IMR-90 (cell line): Measurements from ENCODE around the gene PDE4B. TPM values are rescaled to one million over a fixed set of nuclear protein-coding genes. Genes with fewer than 3 reads are reported as not detected.
"Not testable (repeated sequence)": the region's sequence is repeated elsewhere in the genome, so short reads cannot be mapped to it uniquely, and the experiment has no call there.

Experiments used
- ATAC-seq: fragments of 200-7000 bp; cut with Tn5 transposase; 2 replicates; pipeline ENCODE4 v1.9.1; 2020; ENCODE audit warnings: low read depth, mild to moderate bottlenecking, moderate library complexity
- BruUV-seq: library from RNA; stranded (reverse); fragments of 400-500 nt; replicated peaks from 2 replicates; lab custom pipeline; 2021; lab: Mats Ljungman, UMichigan
- CTCF ChIA-PET: fragments of 300-600 bp; formaldehyde crosslinking; extraction: SDS; loops from one replicate; lab custom pipeline; 2021; ENCODE audit warnings: antibody characterized with exemption; lab: Yijun Ruan, JAX
- POLR2A ChIA-PET: fragments of 300-600 bp; sonication (Branson Sonifier 250); formaldehyde crosslinking; loops from one replicate; lab custom pipeline; 2022; ENCODE audit warnings: antibody characterized with exemption; ENCODE audit not compliant: unreplicated experiment; lab: Charles Lee
- DNase-seq: peaks from one replicate; pipeline ENCODE4 v3.0.0; 2013
- H2AFZ ChIP-seq: replicated peaks from 2 replicates; pipeline ENCODE3; 2013; ENCODE audit warnings: low read length, mild to moderate bottlenecking; ENCODE audit not compliant: poor library complexity
- H2AK5ac ChIP-seq: 2 replicates; pipeline ENCODE4 v1.6.1; 2013; ENCODE audit warnings: low read depth, low read length, inconsistent platforms
- H2AK9ac ChIP-seq: replicated peaks from 2 replicates; pipeline ENCODE3; 2013; ENCODE audit warnings: mild to moderate bottlenecking, low read depth, low read length, moderate library complexity; ENCODE audit not compliant: poor library complexity
- H2BK120ac ChIP-seq: 2 replicates; pipeline ENCODE4 v1.6.1; 2013; ENCODE audit warnings: low read depth, low read length, inconsistent platforms
- H2BK15ac ChIP-seq: 3 replicates; pipeline ENCODE4 v1.6.1; 2013; ENCODE audit warnings: low read depth, low read length, inconsistent platforms
- H2BK20ac ChIP-seq: 2 replicates; pipeline ENCODE4 v1.6.1; 2013; ENCODE audit warnings: low read depth, mild to moderate bottlenecking, inconsistent platforms, low read length, moderate library complexity
- H2BK5ac ChIP-seq: 2 replicates; pipeline ENCODE4 v1.6.1; 2013; ENCODE audit warnings: mild to moderate bottlenecking, low read depth, low read length, inconsistent platforms; ENCODE audit not compliant: poor library complexity, severe bottlenecking
- H3K14ac ChIP-seq: replicated peaks from 2 replicates; pipeline ENCODE4 v1.6.1; 2013; ENCODE audit warnings: low read depth, low read length, inconsistent platforms
- H3K18ac ChIP-seq: 2 replicates; pipeline ENCODE4 v1.6.1; 2013; ENCODE audit warnings: low read depth, low read length, control low read depth
- H3K23ac ChIP-seq: 2 replicates; pipeline ENCODE4 v1.6.1; 2013; ENCODE audit warnings: low read depth, low read length, inconsistent platforms
- H3K27ac ChIP-seq: 2 replicates; pipeline ENCODE4 v1.5.1; 2013; ENCODE audit warnings: mild to moderate bottlenecking, control low read depth, low read length; ENCODE audit not compliant: insufficient read depth
- H3K27me3 ChIP-seq: 2 replicates; pipeline ENCODE4 v1.6.1; 2013; ENCODE audit warnings: low read length; ENCODE audit not compliant: control insufficient read depth, insufficient read depth
- H3K36me3 ChIP-seq: 2 replicates; pipeline ENCODE4 v1.6.1; 2013; ENCODE audit warnings: low read length, mixed read lengths; ENCODE audit not compliant: control insufficient read depth, insufficient read depth
- H3K4ac ChIP-seq: 2 replicates; pipeline ENCODE4 v1.6.1; 2013; ENCODE audit warnings: low read depth, low read length, inconsistent platforms
- H3K4me1 ChIP-seq: 2 replicates; pipeline ENCODE4 v1.6.1; 2013; ENCODE audit warnings: low read length, mixed read lengths; ENCODE audit not compliant: control insufficient read depth, insufficient read depth
- H3K4me2 ChIP-seq: 2 replicates; pipeline ENCODE4 v1.6.1; 2013; ENCODE audit warnings: low read depth, mild to moderate bottlenecking, control low read depth, low read length, moderate library complexity
- H3K4me3 ChIP-seq: 2 replicates; pipeline ENCODE4 v1.5.1; 2013; ENCODE audit warnings: low read depth, mild to moderate bottlenecking, control low read depth, low read length, moderate library complexity; ENCODE audit not compliant: insufficient read depth
- H3K56ac ChIP-seq: 2 replicates; pipeline ENCODE4 v1.6.1; 2013; ENCODE audit warnings: low read length, inconsistent platforms; ENCODE audit not compliant: insufficient read depth; ENCODE audit errors: extremely low read depth
- H3K79me1 ChIP-seq, 2 experiments: 2 replicates each; pipeline ENCODE4 v1.6.1; 2013; ENCODE audit warnings: low read length in 2 of 2, inconsistent platforms in 1 of 2, low read depth in 1 of 2
- H3K9ac ChIP-seq: 2 replicates; pipeline ENCODE4 v1.6.1; 2013; ENCODE audit warnings: low read depth, low read length, control low read depth
- H3K9me1 ChIP-seq: 2 replicates; pipeline ENCODE4 v1.6.1; 2013; ENCODE audit warnings: low read length, inconsistent platforms; ENCODE audit not compliant: insufficient read depth
- H3K9me3 ChIP-seq: 2 replicates; pipeline ENCODE4 v1.6.1; 2013; ENCODE audit warnings: low read length; ENCODE audit not compliant: control insufficient read depth, insufficient read depth
- H4K20me1 ChIP-seq: 2 replicates; pipeline ENCODE4 v1.6.1; 2013; ENCODE audit warnings: low read length, inconsistent platforms; ENCODE audit not compliant: insufficient read depth
- H4K5ac ChIP-seq: 2 replicates; pipeline ENCODE4 v1.6.1; 2013; ENCODE audit warnings: mild to moderate bottlenecking, low read depth, low read length, control low read depth
- H4K8ac ChIP-seq, 2 experiments: 2 replicates each; pipeline ENCODE4 v1.6.1; 2013; ENCODE audit warnings: low read depth in 2 of 2, low read length in 2 of 2, control low read depth in 1 of 2, inconsistent platforms in 1 of 2
- H4K91ac ChIP-seq: 2 replicates; pipeline ENCODE4 v1.6.1; 2013; ENCODE audit warnings: low read depth, low read length, inconsistent platforms; ENCODE audit not compliant: insufficient read depth
- WGBS, 2 experiments: methylation state at CpG; one replicate each; pipeline versions ENCODE4 v1.1.5 to v1.1.7; 2013; ENCODE audit warnings: missing lambda C conversion rate in 2 of 2; ENCODE audit not compliant: insufficient read length in 1 of 2; ENCODE audit errors: extremely low coverage in 2 of 2; 5-methylcytosine and 5-hydroxymethylcytosine counted together
- dilution Hi-C: fragments of 300-500 bp; cut with HindIII; formaldehyde crosslinking; loops from one replicate; pipeline ENCODE4 v1.14.3; 2018; ENCODE audit warnings: low sequenced_read_pairs; ENCODE audit not compliant: unreplicated experiment
- in situ Hi-C: fragments of 300-500 bp; cut with MboI; formaldehyde crosslinking; loops from 3 replicates; pipeline ENCODE4 v1.14.3; 2019; ENCODE audit warnings: low sequenced_read_pairs, inconsistent platforms, mixed read lengths
- intact Hi-C: fragments of 100-400 bp; cut with micrococcal nuclease; formaldehyde crosslinking; loops from 2 replicates; pipeline ENCODE4 v1.10.0; 2022
- polyA plus RNA-seq, 3 experiments: library from polyadenylated mRNA; depleted of rRNA; stranded (reverse); fragments of >200 nt; gene quantifications; 2 replicates each; pipeline ENCODE4 v1.2.3, GENCODE V29; 2012; ENCODE audit warnings: low replicate concordance in 1 of 3
- total RNA-seq: library from RNA; depleted of rRNA; stranded (reverse); fragments of >200 nt; gene quantifications from 2 replicates; pipeline ENCODE4 v1.2.3, GENCODE V29; 2012

Gene PDE4B
- total and polyA plus RNA-seq, 2 of the 4 experiments (the other 2 are of a cell fraction), result 5.8 to 21.3 TPM

GRCh38 chr1:66100959-66101358 lies 308.3 kb downstream of the PDE4B start:
- H3K4me1 ChIP-seq, H3K9me1 ChIP-seq, H3K14ac ChIP-seq, H3K56ac ChIP-seq, CTCF ChIA-PET, H2BK15ac ChIP-seq, H2AFZ ChIP-seq, H3K36me3 ChIP-seq, H3K9ac ChIP-seq, H2BK5ac ChIP-seq, H3K18ac ChIP-seq, H3K9me3 ChIP-seq, H3K4me3 ChIP-seq, BruUV-seq, H3K27me3 ChIP-seq, dilution Hi-C loops, H3K4me2 ChIP-seq, POLR2A ChIA-PET, H2AK5ac ChIP-seq, H3K27ac ChIP-seq, H4K20me1 ChIP-seq, H4K91ac ChIP-seq, H3K23ac ChIP-seq, DNase-seq, H2BK120ac ChIP-seq, intact Hi-C loops, H3K4ac ChIP-seq, ATAC-seq, in situ Hi-C loops, H2BK20ac ChIP-seq, H4K8ac ChIP-seq, H4K5ac ChIP-seq, H2AK9ac ChIP-seq, H3K79me1 ChIP-seq: not testable (repeated sequence)
- WGBS, 2 experiments, result no CpG with 5 or more reads among the region's 4 CpGs

DNA sequence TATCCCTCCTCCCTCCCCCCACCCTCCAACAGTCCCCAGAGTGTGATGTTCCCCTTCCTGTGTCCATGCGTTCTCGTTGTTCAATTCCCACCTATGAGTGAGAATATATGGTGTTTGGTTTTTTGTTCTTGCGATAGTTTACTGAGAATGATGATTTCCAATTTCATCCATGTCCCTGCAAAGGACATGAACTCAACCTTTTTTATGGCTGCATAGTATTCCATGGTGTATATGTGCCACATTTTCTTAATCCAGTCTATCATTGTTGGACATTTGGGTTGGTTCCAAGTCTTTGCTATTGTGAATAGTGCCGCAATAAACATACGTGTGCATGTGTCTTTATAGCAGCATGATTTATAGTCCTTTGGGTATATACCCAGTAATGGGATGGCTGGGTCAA lies 311.4 kb downstream of the PDE4B start:
- H3K36me3 ChIP-seq, dilution Hi-C loops, H3K56ac ChIP-seq, H2BK20ac ChIP-seq, H3K18ac ChIP-seq, H4K8ac ChIP-seq, H4K5ac ChIP-seq, H2AFZ ChIP-seq, H2AK9ac ChIP-seq, BruUV-seq, intact Hi-C loops, H3K27ac ChIP-seq, H3K4me3 ChIP-seq, H3K4me2 ChIP-seq, H3K27me3 ChIP-seq, H2AK5ac ChIP-seq, H4K20me1 ChIP-seq, H3K9me1 ChIP-seq, H4K91ac ChIP-seq, H2BK120ac ChIP-seq, in situ Hi-C loops, H2BK15ac ChIP-seq, H3K9me3 ChIP-seq, H3K4ac ChIP-seq, POLR2A ChIA-PET, H3K79me1 ChIP-seq, ATAC-seq, DNase-seq, H3K9ac ChIP-seq, CTCF ChIA-PET, H3K23ac ChIP-seq, H3K14ac ChIP-seq, H2BK5ac ChIP-seq, H3K4me1 ChIP-seq: not testable (repeated sequence)
- no CpG with 5 or more reads among the region's 5 CpGs for WGBS, 2 experiments
